Spinal cord (tissue), 10 donors: Measurements from ENCODE around the gene CPT1C. TPM values are rescaled to one million over a fixed set of nuclear protein-coding genes. Genes with fewer than 3 reads are reported as not detected.

Source experiments
- DNase-seq, 6 donors: peaks; one replicate each; pipeline versions ENCODE4 v3.0.0 to v3.0.0-alpha.2; 2013 to 2015; ENCODE audit warnings: low spot score in 6 of 6, low read depth in 4 of 6
- H3K27ac ChIP-seq: one replicate; pipeline ENCODE4 v1.5.1; 2013; ENCODE audit warnings: low read depth, low read length, control low read depth
- H3K27me3 ChIP-seq: one replicate; pipeline ENCODE4 v1.6.1; 2013; ENCODE audit warnings: low read length; ENCODE audit not compliant: control insufficient read depth, insufficient read depth
- H3K36me3 ChIP-seq: one replicate; pipeline ENCODE4 v1.6.1; 2013; ENCODE audit warnings: low read length; ENCODE audit not compliant: control insufficient read depth, insufficient read depth
- H3K4me1 ChIP-seq: one replicate; pipeline ENCODE4 v1.6.1; 2013; ENCODE audit warnings: low read length; ENCODE audit not compliant: control insufficient read depth, insufficient read depth
- H3K4me3 ChIP-seq: one replicate; pipeline ENCODE4 v1.5.1; 2013; ENCODE audit warnings: low read depth, low read length, control low read depth
- H3K9me3 ChIP-seq: one replicate; pipeline ENCODE4 v1.6.1; 2013; ENCODE audit warnings: low read length; ENCODE audit not compliant: control insufficient read depth, insufficient read depth
- WGBS: methylation state at CpG from one replicate; pipeline ENCODE4 v1.1.5; 2013; ENCODE audit warnings: missing lambda C conversion rate; ENCODE audit not compliant: insufficient coverage; 5-methylcytosine and 5-hydroxymethylcytosine counted together
- polyA plus RNA-seq, 2 donors: library from polyadenylated mRNA; unstranded; fragments of 120-200 nt; gene quantifications; one replicate each; pipeline ENCODE4 v1.2.1, GENCODE V29; 2013; ENCODE audit not compliant: insufficient read length in 2 of 2
- total RNA-seq, 2 donors: library from RNA; depleted of rRNA in 1 of 2; stranded (reverse); fragments of 120-200 nt in 1 of 2; fragments of >200 nt in 1 of 2; gene quantifications; one replicate each; pipeline versions ENCODE4 v1.2.3 to v1.2.4, GENCODE V29; 2013 to 2014
- donor health status: healthy.

Gene CPT1C
- total and polyA plus RNA-seq, 4 donors = 23.2 to 128 (median 71.4) TPM

- 27% methylated on average over 38 of the region's 52 CpGs for WGBS
- Histone ChIP-seq H3K36me3 (no peaks in the 10 kb centered on the region), H3K27me3 (no peaks in the 10 kb centered on the region), H3K9me3 (no peaks in the 10 kb centered on the region), H3K27ac (no peak overlapping the region), H3K4me1 (no peaks in the 10 kb centered on the region), H3K4me3 (no peak overlapping the region)
- peak in 2 of 6 donors; percentile 54 to 73 for DNase-seq
Measured at GRCh38 chr19:49746206-49746958, 55.5 kb downstream of the CPT1C start.

GRCh38 chr19:49749055-49749716 is 58.3 kb downstream of the CPT1C start:
- whole genome bisulfite sequencing = 83% methylated on average over 5 of the region's 6 CpGs
- Histone ChIP-seq H3K9me3 (no peaks in the 10 kb centered on the region), H3K27ac (no peak overlapping the region), H3K27me3 (no peaks in the 10 kb centered on the region), H3K4me1 (no peaks in the 10 kb centered on the region), H3K4me3 (no peak overlapping the region), H3K36me3 (no peaks in the 10 kb centered on the region)
- peak in 1 of 6 donors; percentile 46 for DNase-seq

- H3K36me3 ChIP-seq = no peaks in the 10 kb centered on the region
- no peaks in the 10 kb centered on the region for H3K4me1 ChIP-seq
- H3K27ac ChIP-seq = no peak overlapping the region
- H3K27me3 ChIP-seq = no peaks in the 10 kb centered on the region
- no peaks in the 10 kb centered on the region for H3K9me3 ChIP-seq
- no peak for DNase-seq
- H3K4me3 ChIP-seq = no peak overlapping the region
- WGBS = no CpG with 5 or more reads among the region's 1 CpG
Measured at GRCh38 chr19:49749771-49750170, 58.9 kb downstream of the CPT1C start.

GRCh38 chr19:49752701-49753100 is 61.8 kb downstream of the CPT1C start:
- no peak for DNase-seq
- Histone ChIP-seq H3K27ac (no peak overlapping the region), H3K4me3 (no peak overlapping the region), H3K27me3 (no peaks in the 10 kb centered on the region), H3K9me3 (no peaks in the 10 kb centered on the region), H3K36me3 (no peaks in the 10 kb centered on the region), H3K4me1 (no peaks in the 10 kb centered on the region)
- 80% methylated on average over 1 of the region's 1 CpG for WGBS

- WGBS = no CpG with 5 or more reads among the region's 3 CpGs
- H3K4me3 ChIP-seq = no peak overlapping the region
- H3K27me3 ChIP-seq = peaks cover 2% of the 10 kb centered on the region
- H3K27ac ChIP-seq = no peak overlapping the region
- no peak for DNase-seq
- no peaks in the 10 kb centered on the region for H3K36me3 ChIP-seq
- peaks cover 5% of the 10 kb centered on the region for H3K4me1 ChIP-seq
- H3K9me3 ChIP-seq = no peaks in the 10 kb centered on the region
Measured at GRCh38 chr19:49755956-49756355, 65.0 kb downstream of the CPT1C start.

- no peak overlapping the region for H3K27ac ChIP-seq
- DNase-seq = no peak
- H3K4me3 ChIP-seq = no peak overlapping the region
- WGBS = 48% methylated on average over 4 of the region's 7 CpGs
- peaks cover 8% of the 10 kb centered on the region for H3K4me1 ChIP-seq
- no peaks in the 10 kb centered on the region for H3K36me3 ChIP-seq
- no peaks in the 10 kb centered on the region for H3K9me3 ChIP-seq
- peaks cover 2% of the 10 kb centered on the region for H3K27me3 ChIP-seq
Measured at GRCh38 chr19:49758292-49758691, 67.4 kb downstream of the CPT1C start.

- Histone ChIP-seq H3K4me1 (peaks cover 16% of the 10 kb centered on the region), H3K4me3 (no peak overlapping the region), H3K27me3 (peaks cover 2% of the 10 kb centered on the region), H3K36me3 (no peaks in the 10 kb centered on the region), H3K27ac (peak overlapping the region; percentile 57), H3K9me3 (no peaks in the 10 kb centered on the region)
- WGBS = 67% methylated on average over 1 of the region's 1 CpG
- DNase-seq = no peak
Measured at GRCh38 chr19:49761249-49761624, 70.3 kb downstream of the CPT1C start.

- H3K27ac ChIP-seq = peak overlapping the region; percentile 57
- 76% methylated on average over 12 of the region's 16 CpGs for WGBS
Measured at GRCh38 chr19:49761625-49762311, 70.9 kb downstream of the CPT1C start.

GRCh38 chr19:49763230-49763629 is 72.3 kb downstream of the CPT1C start, which contains the start of gene TSKS:
TSS of gene TSKS (minus strand) at chr19:49763306. CDS start at chr19:49763247, 59 bp downstream.
- DNase-seq = no peak
- H3K27ac ChIP-seq = no peak within 1 kb of the TSS
- 57% methylated on average over 5 of the region's 6 CpGs for WGBS

More at GRCh38 chr19:49761625-49762311, 70.9 kb downstream of the CPT1C start:
- Histone ChIP-seq H3K9me3 (no peaks in the 10 kb centered on the region), H3K4me3 (no peak overlapping the region), H3K27me3 (peaks cover 2% of the 10 kb centered on the region), H3K4me1 (peaks cover 16% of the 10 kb centered on the region), H3K36me3 (no peaks in the 10 kb centered on the region)
- peak in 1 of 6 donors; percentile 18 for DNase-seq

More at GRCh38 chr19:49763230-49763629, 72.3 kb downstream of the CPT1C start, which contains the start of gene TSKS:
- Histone ChIP-seq H3K4me3 (no peak within 1 kb of the TSS), H3K36me3 (no peaks in the 10 kb centered on the region), H3K9me3 (no peaks in the 10 kb centered on the region), H3K27me3 (peaks cover 2% of the 10 kb centered on the region), H3K4me1 (peaks cover 23% of the 10 kb centered on the region)
